AG04449 (cell line): ENCODE data around the gene CCDC6.
"Not testable (repeated sequence)": the region's sequence is repeated elsewhere in the genome, so short reads cannot be mapped to it uniquely, and the experiment has no call there.

Experiments used
- CTCF ChIA-PET: fragments of 350-600 bp; formaldehyde crosslinking; extraction: SDS; loops from one replicate; lab custom pipeline; 2021; ENCODE audit warnings: antibody characterized with exemption; lab: Yijun Ruan, JAX
- POLR2A ChIA-PET: fragments of 400-600, 350-600 bp; formaldehyde crosslinking; extraction: SDS; loops from one replicate; lab custom pipeline; 2020; ENCODE audit warnings: antibody characterized with exemption, inconsistent platforms; lab: Yijun Ruan, JAX
- DNase-seq: peaks from one replicate; pipeline ENCODE4 v3.0.0-alpha.2; 2010; ENCODE audit warnings: low read depth, low spot score
- H3K4me3 ChIP-seq: 2 replicates; pipeline ENCODE4 v1.5.1; 2011; ENCODE audit warnings: low read depth, mild to moderate bottlenecking, control low read depth, low read length
- TF ChIP-seq, protein P1 (sequence below): IDR thresholded peaks from one replicate; pipeline ENCODE4 v1.5.1; 2011; ENCODE audit warnings: mild to moderate bottlenecking, moderate library complexity, low read length, control low read depth, inconsistent platforms; ENCODE audit not compliant: insufficient read depth; ENCODE audit errors: missing control alignments

CCDC6 gene

GRCh38 chr10:59880019-59880717 is 26.2 kb downstream of the CCDC6 start:
- CTCF ChIA-PET = interaction anchor here (1.2 kb wide), 1 partner anchor 26 kb away, joined by 5 read pairs; the partner anchor contains the start of gene CCDC6
- POLR2A ChIA-PET = no interaction called here
- H3K4me3 ChIP-seq = no peak overlapping the region
- TF ChIP-seq, protein P1, sequence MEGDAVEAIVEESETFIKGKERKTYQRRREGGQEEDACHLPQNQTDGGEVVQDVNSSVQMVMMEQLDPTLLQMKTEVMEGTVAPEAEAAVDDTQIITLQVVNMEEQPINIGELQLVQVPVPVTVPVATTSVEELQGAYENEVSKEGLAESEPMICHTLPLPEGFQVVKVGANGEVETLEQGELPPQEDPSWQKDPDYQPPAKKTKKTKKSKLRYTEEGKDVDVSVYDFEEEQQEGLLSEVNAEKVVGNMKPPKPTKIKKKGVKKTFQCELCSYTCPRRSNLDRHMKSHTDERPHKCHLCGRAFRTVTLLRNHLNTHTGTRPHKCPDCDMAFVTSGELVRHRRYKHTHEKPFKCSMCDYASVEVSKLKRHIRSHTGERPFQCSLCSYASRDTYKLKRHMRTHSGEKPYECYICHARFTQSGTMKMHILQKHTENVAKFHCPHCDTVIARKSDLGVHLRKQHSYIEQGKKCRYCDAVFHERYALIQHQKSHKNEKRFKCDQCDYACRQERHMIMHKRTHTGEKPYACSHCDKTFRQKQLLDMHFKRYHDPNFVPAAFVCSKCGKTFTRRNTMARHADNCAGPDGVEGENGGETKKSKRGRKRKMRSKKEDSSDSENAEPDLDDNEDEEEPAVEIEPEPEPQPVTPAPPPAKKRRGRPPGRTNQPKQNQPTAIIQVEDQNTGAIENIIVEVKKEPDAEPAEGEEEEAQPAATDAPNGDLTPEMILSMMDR = no peak
- no peak for DNase-seq

DNA sequence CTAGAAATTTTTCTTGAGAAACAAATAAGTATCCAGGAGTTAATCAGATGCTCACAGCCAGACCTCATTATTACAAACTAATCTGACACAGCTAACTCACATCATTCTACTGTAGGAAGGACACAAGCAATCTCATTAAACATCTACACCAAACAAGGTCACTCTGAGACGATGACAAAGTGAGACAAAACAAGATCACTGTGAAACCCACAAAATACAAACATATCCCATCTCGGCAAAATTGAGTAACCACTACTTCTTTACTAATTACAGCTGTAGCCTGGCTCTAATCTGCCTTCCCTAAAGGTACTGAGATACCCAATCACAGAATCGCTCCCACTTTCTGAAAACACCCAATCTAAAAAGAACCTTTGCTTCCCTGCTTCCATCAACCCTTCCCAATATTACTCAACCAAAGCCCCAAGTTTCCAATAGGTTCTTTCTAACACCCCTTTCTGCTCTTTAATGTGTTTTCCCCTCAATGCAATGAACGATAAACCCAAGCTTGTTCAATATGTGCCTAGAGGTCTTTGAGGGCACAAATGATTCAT is 26.9 kb downstream of the CCDC6 start:
- POLR2A ChIA-PET = no interaction called here
- DNase-seq = no peak
- CTCF ChIA-PET = interaction anchor here (1.2 kb wide), 1 partner anchor 27 kb away, joined by 5 read pairs; the partner anchor contains the start of gene CCDC6
- no peak overlapping the region for H3K4me3 ChIP-seq
- TF ChIP-seq, protein P1 = no peak

DNA sequence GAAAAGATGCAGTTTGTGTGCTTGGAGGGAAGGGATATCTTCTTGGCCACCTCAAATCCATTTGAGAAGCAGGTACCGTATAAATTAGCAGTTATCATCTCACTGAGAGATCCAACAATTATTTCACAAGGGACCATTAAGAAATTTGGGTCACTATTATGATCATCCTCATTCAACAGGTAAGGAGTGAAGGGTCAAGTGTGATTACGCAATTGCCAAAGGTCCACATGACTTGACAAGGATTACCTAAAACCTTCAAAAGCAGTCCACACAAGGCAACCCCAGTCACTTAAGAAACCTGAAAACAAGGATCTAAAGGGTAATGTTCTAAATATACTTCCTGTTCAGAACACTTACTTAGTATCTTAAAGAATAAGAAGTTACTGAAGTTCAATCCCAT is 27.4 kb downstream of the CCDC6 start:
- TF ChIP-seq, protein P1 = no peak
- H3K4me3 ChIP-seq = no peak overlapping the region
- CTCF ChIA-PET = interaction anchor here (1.0 to 1.2 kb wide), 3 partner anchors 22 to 48 kb away, joined by 3 to 5 read pairs (median 3); partner anchors contain the start of gene CCDC6
- DNase-seq = no peak
- POLR2A ChIA-PET = no interaction called here

DNA sequence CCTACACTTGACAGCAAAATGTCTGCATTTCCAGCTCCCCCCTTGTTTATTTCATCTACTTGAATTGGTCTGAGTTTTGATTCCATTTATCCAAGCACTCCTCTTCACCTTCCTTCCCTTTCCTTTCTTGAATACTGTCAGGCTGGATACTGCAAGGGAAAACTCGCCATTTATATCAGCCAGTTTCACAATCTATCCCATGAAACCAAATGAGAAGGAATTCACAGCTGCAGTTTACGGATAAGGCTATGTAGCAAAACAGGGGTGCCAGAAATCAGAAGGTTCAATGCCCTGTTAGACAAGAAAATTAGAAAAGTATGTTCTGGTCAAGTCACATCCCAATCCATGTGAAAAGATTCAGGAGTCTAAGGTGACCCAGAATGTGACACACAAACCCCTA is 28.1 kb downstream of the CCDC6 start:
- no peak overlapping the region for H3K4me3 ChIP-seq
- no peak for DNase-seq
- ChIA-PET POLR2A (no interaction called here), CTCF (interaction anchor here (1.0 kb wide), 2 partner anchors 23 to 48 kb away, joined by 3 read pairs; no protein-coding TSS in a partner anchor)
- TF ChIP-seq, protein P1 = no peak

DNA sequence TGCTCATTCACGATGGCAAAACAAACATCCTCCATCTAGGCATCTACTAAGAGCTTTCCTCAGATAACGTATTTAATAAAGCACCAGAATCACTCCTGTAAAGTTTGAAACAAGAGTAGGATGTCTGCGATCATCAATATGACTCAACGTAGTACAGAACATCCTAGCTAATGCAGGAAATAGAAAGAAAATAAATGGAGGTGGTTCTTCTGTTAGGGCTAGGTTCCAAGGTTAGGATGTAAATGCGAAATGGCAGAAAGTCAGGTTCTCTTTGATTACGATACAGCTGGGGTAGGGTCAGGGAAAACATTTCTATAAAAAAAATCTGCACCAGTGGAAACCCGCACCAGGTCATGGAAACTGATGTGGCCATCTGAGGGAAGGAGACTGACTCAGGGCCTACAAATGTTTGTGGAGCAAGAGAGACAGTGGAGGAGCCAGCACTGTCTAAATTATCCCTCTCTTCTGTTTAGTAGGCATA is 29.1 kb downstream of the CCDC6 start:
- POLR2A ChIA-PET = interaction anchor here (1.1 kb wide), 1 partner anchor 29 kb away, joined by 4 read pairs; the partner anchor contains the start of gene CCDC6
- H3K4me3 ChIP-seq = no peak overlapping the region

DNA sequence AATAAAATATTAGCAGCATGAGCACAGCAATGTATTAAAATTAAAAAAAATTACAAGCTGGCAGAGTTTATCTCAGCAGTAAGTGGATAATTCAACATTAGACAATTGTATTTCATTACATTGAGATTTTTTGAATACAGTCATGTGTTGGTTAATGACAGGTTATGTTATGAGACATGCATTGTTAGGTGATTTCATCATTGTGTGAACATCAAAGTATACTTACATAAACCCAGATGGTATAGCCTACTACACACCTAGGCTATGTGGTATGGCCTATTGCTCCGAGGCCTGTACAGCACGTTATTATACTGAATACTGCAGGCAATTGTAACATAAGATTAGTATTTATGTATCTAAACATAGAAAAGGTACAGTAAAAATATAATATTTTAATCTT is 29.7 kb downstream of the CCDC6 start:
- ChIA-PET CTCF (no interaction called here), POLR2A (interaction anchor here (1.1 kb wide), 1 partner anchor 30 kb away, joined by 4 read pairs; the partner anchor contains the start of gene CCDC6)
- DNase-seq = no peak
- TF ChIP-seq, protein P1 = no peak
- no peak overlapping the region for H3K4me3 ChIP-seq

More for the DNA sequence above, 29.1 kb downstream of the CCDC6 start:
- peak; percentile 5 for DNase-seq
- TF ChIP-seq, protein P1 = no peak
- CTCF ChIA-PET = no interaction called here

DNA sequence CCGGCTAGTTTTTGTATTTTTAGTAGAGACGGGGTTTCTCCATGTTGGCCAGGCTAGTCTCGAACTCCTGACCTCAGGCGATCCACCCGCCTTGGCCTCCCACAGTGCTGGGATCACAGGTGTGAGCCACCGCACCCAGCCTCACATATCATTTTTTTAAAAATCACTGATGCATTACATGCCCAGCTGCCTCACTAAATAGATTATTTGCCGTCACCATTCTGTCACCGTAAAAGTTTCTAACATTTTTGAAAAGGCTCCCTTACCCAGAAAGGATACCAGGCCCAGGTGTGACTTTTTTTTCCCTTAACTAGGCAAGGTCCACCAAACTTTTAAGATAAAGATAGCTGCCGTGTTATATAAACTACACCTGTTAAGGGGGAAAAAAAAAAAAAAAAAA is 30.1 kb downstream of the CCDC6 start:
- DNase-seq, H3K4me3 ChIP-seq, POLR2A ChIA-PET, CTCF ChIA-PET: not testable (repeated sequence)
